ENCODE data around the gene IGF2.

The IGF2 gene

GRCh38 chr11:2118677-2119076 lies 20.5 kb downstream of the IGF2 start:
- TF ChIP-seq, protein P1, sequence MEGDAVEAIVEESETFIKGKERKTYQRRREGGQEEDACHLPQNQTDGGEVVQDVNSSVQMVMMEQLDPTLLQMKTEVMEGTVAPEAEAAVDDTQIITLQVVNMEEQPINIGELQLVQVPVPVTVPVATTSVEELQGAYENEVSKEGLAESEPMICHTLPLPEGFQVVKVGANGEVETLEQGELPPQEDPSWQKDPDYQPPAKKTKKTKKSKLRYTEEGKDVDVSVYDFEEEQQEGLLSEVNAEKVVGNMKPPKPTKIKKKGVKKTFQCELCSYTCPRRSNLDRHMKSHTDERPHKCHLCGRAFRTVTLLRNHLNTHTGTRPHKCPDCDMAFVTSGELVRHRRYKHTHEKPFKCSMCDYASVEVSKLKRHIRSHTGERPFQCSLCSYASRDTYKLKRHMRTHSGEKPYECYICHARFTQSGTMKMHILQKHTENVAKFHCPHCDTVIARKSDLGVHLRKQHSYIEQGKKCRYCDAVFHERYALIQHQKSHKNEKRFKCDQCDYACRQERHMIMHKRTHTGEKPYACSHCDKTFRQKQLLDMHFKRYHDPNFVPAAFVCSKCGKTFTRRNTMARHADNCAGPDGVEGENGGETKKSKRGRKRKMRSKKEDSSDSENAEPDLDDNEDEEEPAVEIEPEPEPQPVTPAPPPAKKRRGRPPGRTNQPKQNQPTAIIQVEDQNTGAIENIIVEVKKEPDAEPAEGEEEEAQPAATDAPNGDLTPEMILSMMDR (IDR thresholded peaks at IDR 0.05; ENCODE audit: insufficient read depth, low read length, poor library complexity, severe bottlenecking): no peak

GRCh38 chr11:2116680-2117079 lies 22.5 kb downstream of the IGF2 start:
- no peak for DNase-seq (ENCODE audit: extremely low read depth, insufficient read length)
- Histone ChIP-seq H3K4me3 (replicated peaks; ENCODE audit: low read depth, low read length) (no peak overlapping the region), H3K27me3 (replicated peaks; ENCODE audit: control insufficient read depth, insufficient read depth, low read length) (no peaks in the 10 kb centered on the region; the same call in 1 of the 2 replicates), H3K36me3 (ENCODE audit: control insufficient read depth, insufficient read depth, low read length) (no peaks in the 10 kb centered on the region)
- TF ChIP-seq, protein P1 (IDR thresholded peaks at IDR 0.05; ENCODE audit: insufficient read depth, low read length, poor library complexity, severe bottlenecking): no peak

More at GRCh38 chr11:2118677-2119076, 20.5 kb downstream of the IGF2 start:
- no peaks in the 10 kb centered on the region for H3K36me3 ChIP-seq (ENCODE audit: control insufficient read depth, insufficient read depth, low read length)
- H3K27me3 ChIP-seq (replicated peaks; ENCODE audit: control insufficient read depth, insufficient read depth, low read length): no peaks in the 10 kb centered on the region; the same call in 1 of the 2 replicates
- DNase-seq (ENCODE audit: extremely low read depth, insufficient read length): no peak
- no peak overlapping the region for H3K4me3 ChIP-seq (replicated peaks; ENCODE audit: low read depth, low read length)

- Histone ChIP-seq H3K4me3 (replicated peaks; ENCODE audit: low read depth, low read length) (no peak overlapping the region), H3K27me3 (replicated peaks; ENCODE audit: control insufficient read depth, insufficient read depth, low read length) (no peaks in the 10 kb centered on the region; the same call in 1 of the 2 replicates), H3K36me3 (ENCODE audit: control insufficient read depth, insufficient read depth, low read length) (no peaks in the 10 kb centered on the region)
- DNase-seq (ENCODE audit: extremely low read depth, insufficient read length): no peak
- TF ChIP-seq, protein P1 (IDR thresholded peaks at IDR 0.05; ENCODE audit: insufficient read depth, low read length, poor library complexity, severe bottlenecking): no peak
Measured at GRCh38 chr11:2115308-2115707, 23.9 kb downstream of the IGF2 start.

GRCh38 chr11:2114430-2115241 lies 24.6 kb downstream of the IGF2 start:
- Histone ChIP-seq H3K36me3 (ENCODE audit: control insufficient read depth, insufficient read depth, low read length) (no peaks in the 10 kb centered on the region), H3K4me3 (replicated peaks; ENCODE audit: low read depth, low read length) (no peak overlapping the region), H3K27me3 (replicated peaks; ENCODE audit: control insufficient read depth, insufficient read depth, low read length) (no peaks in the 10 kb centered on the region; the same call in 1 of the 2 replicates)
- TF ChIP-seq, protein P1 (IDR thresholded peaks at IDR 0.05; ENCODE audit: insufficient read depth, low read length, poor library complexity, severe bottlenecking): no peak
- DNase-seq (ENCODE audit: extremely low read depth, insufficient read length): no peak

GRCh38 chr11:2113776-2114175 lies 25.4 kb downstream of the IGF2 start:
- DNase-seq (ENCODE audit: extremely low read depth, insufficient read length): no peak
- no peaks in the 10 kb centered on the region for H3K36me3 ChIP-seq (ENCODE audit: control insufficient read depth, insufficient read depth, low read length)
- H3K4me3 ChIP-seq (replicated peaks; ENCODE audit: low read depth, low read length): no peak overlapping the region
- TF ChIP-seq, protein P1 (IDR thresholded peaks at IDR 0.05; ENCODE audit: insufficient read depth, low read length, poor library complexity, severe bottlenecking): no peak
- no peaks in the 10 kb centered on the region; the same call in 1 of the 2 replicates for H3K27me3 ChIP-seq (replicated peaks; ENCODE audit: control insufficient read depth, insufficient read depth, low read length)
